Activated T-cell treated with anti-CD3 and anti-CD28 coated beads, Interleukin-2, amount 50 U/mL, for 24 hours (primary cell): Measurements from ENCODE around the gene CRACR2A.

Experiments
- DNase-seq: peaks from one replicate; pipeline ENCODE4 v3.0.0-alpha.2; 2020
- H3K27ac Mint-ChIP-seq: 2 replicates; pipeline ENCODE4 v1.8.0; 2020; ENCODE audit warnings: mild to moderate bottlenecking, mixed read lengths
- H3K27me3 Mint-ChIP-seq: 2 replicates; pipeline ENCODE4 v1.8.0; 2020; ENCODE audit warnings: mixed read lengths
- H3K36me3 Mint-ChIP-seq: 2 replicates; pipeline ENCODE4 v1.8.0; 2020; ENCODE audit warnings: low read depth, mixed read lengths
- H3K4me1 Mint-ChIP-seq: 2 replicates; pipeline ENCODE4 v1.8.0; 2020; ENCODE audit warnings: low read depth, mixed read lengths
- H3K4me3 Mint-ChIP-seq: 2 replicates; pipeline ENCODE4 v1.8.0; 2020; ENCODE audit warnings: mild to moderate bottlenecking, moderate library complexity, mixed read lengths
- H3K9me3 Mint-ChIP-seq: 2 replicates; pipeline ENCODE4 v1.8.0; 2020; ENCODE audit warnings: mixed read lengths

Gene CRACR2A

GRCh38 chr12:3768911-3769447 is 16.1 kb upstream of the CRACR2A start:
- Mint-ChIP-seq H3K4me1 (peaks cover 11% of the 10 kb centered on the region), H3K27ac (no peak overlapping the region), H3K4me3 (no peak overlapping the region), H3K27me3 (no peaks in the 10 kb centered on the region), H3K36me3 (no peaks in the 10 kb centered on the region), H3K9me3 (no peaks in the 10 kb centered on the region)
- no peak for DNase-seq

- Mint-ChIP-seq H3K36me3 (peaks cover 36% of the 10 kb centered on the region), H3K27me3 (no peaks in the 10 kb centered on the region), H3K4me3 (no peak overlapping the region), H3K9me3 (no peaks in the 10 kb centered on the region), H3K4me1 (peaks cover 10% of the 10 kb centered on the region), H3K27ac (no peak overlapping the region)
- DNase-seq, result no peak
Observed at GRCh38 chr12:3761116-3761735, 8.3 kb upstream of the CRACR2A start.

- Mint-ChIP-seq H3K27ac (no peak overlapping the region), H3K36me3 (peaks cover 36% of the 10 kb centered on the region), H3K4me3 (no peak overlapping the region), H3K9me3 (no peaks in the 10 kb centered on the region), H3K27me3 (no peaks in the 10 kb centered on the region), H3K4me1 (peaks cover 14% of the 10 kb centered on the region)
- DNase-seq, result no peak
Observed at GRCh38 chr12:3759878-3760277, 7.0 kb upstream of the CRACR2A start.

GRCh38 chr12:3757261-3757660 is 4.4 kb upstream of the CRACR2A start:
- DNase-seq, result no peak
- Mint-ChIP-seq H3K27ac (no peak overlapping the region), H3K27me3 (no peaks in the 10 kb centered on the region), H3K4me3 (no peak overlapping the region), H3K9me3 (no peaks in the 10 kb centered on the region), H3K36me3 (peaks cover 48% of the 10 kb centered on the region), H3K4me1 (peaks cover 22% of the 10 kb centered on the region)

GRCh38 chr12:3755898-3756297 is 3.0 kb upstream of the CRACR2A start:
- Mint-ChIP-seq H3K9me3 (no peaks in the 10 kb centered on the region), H3K4me1 (peaks cover 35% of the 10 kb centered on the region), H3K27ac (no peak overlapping the region), H3K36me3 (peaks cover 59% of the 10 kb centered on the region), H3K4me3 (no peak overlapping the region), H3K27me3 (no peaks in the 10 kb centered on the region)
- DNase-seq, result no peak

GRCh38 chr12:3753544-3754284 is 805 bp upstream of the CRACR2A start:
- peak; percentile 50 for DNase-seq
- H3K27ac Mint-ChIP-seq, result peak overlapping the region; percentile 96
- peak overlapping the region; percentile 95 for H3K4me3 Mint-ChIP-seq
- H3K27me3 Mint-ChIP-seq, result no peaks in the 10 kb centered on the region
- H3K4me1 Mint-ChIP-seq, result peaks cover 52% of the 10 kb centered on the region
- no peaks in the 10 kb centered on the region for H3K9me3 Mint-ChIP-seq
- peaks cover 61% of the 10 kb centered on the region for H3K36me3 Mint-ChIP-seq

GRCh38 chr12:3752096-3752709 is 706 bp downstream of the CRACR2A start:
- Mint-ChIP-seq H3K4me3 (peak overlapping the region; percentile 95), H3K36me3 (peaks cover 59% of the 10 kb centered on the region), H3K9me3 (no peaks in the 10 kb centered on the region), H3K4me1 (peaks cover 65% of the 10 kb centered on the region), H3K27ac (peak overlapping the region; percentile 96), H3K27me3 (no peaks in the 10 kb centered on the region)
- peak; percentile 79 for DNase-seq

- Mint-ChIP-seq H3K27me3 (no peaks in the 10 kb centered on the region), H3K4me3 (peak overlapping the region; percentile 95), H3K36me3 (peaks cover 60% of the 10 kb centered on the region), H3K4me1 (peaks cover 70% of the 10 kb centered on the region), H3K27ac (peak overlapping the region; percentile 96), H3K9me3 (no peaks in the 10 kb centered on the region)
- DNase-seq, result peak; percentile 51
Observed at GRCh38 chr12:3751151-3752095, 1.5 kb downstream of the CRACR2A start.

GRCh38 chr12:3750616-3751015 is 2.3 kb downstream of the CRACR2A start:
- H3K27me3 Mint-ChIP-seq, result no peaks in the 10 kb centered on the region
- no peaks in the 10 kb centered on the region for H3K9me3 Mint-ChIP-seq
- H3K36me3 Mint-ChIP-seq, result peaks cover 67% of the 10 kb centered on the region
- DNase-seq, result no peak
- peaks cover 75% of the 10 kb centered on the region for H3K4me1 Mint-ChIP-seq
- H3K4me3 Mint-ChIP-seq, result peak overlapping the region; percentile 95
- peak overlapping the region; percentile 96 for H3K27ac Mint-ChIP-seq

- H3K4me1 Mint-ChIP-seq, result peaks cover 76% of the 10 kb centered on the region
- no peaks in the 10 kb centered on the region for H3K27me3 Mint-ChIP-seq
- H3K27ac Mint-ChIP-seq, result peak overlapping the region; percentile 57
- H3K4me3 Mint-ChIP-seq, result no peak overlapping the region
- H3K9me3 Mint-ChIP-seq, result no peaks in the 10 kb centered on the region
- no peak for DNase-seq
- H3K36me3 Mint-ChIP-seq, result peaks cover 82% of the 10 kb centered on the region
Observed at GRCh38 chr12:3748620-3749019, 4.3 kb downstream of the CRACR2A start.

- H3K27ac Mint-ChIP-seq, result peak overlapping the region; percentile 57
- H3K4me1 Mint-ChIP-seq, result peaks cover 78% of the 10 kb centered on the region
- H3K27me3 Mint-ChIP-seq, result no peaks in the 10 kb centered on the region
- H3K4me3 Mint-ChIP-seq, result no peak overlapping the region
- peaks cover 82% of the 10 kb centered on the region for H3K36me3 Mint-ChIP-seq
- no peaks in the 10 kb centered on the region for H3K9me3 Mint-ChIP-seq
- no peak for DNase-seq
Observed at GRCh38 chr12:3747976-3748619, 4.8 kb downstream of the CRACR2A start.

GRCh38 chr12:3747543-3747942 is 5.4 kb downstream of the CRACR2A start:
- Mint-ChIP-seq H3K27ac (peak overlapping the region; percentile 76), H3K4me3 (no peak overlapping the region), H3K4me1 (peaks cover 81% of the 10 kb centered on the region), H3K9me3 (no peaks in the 10 kb centered on the region), H3K27me3 (no peaks in the 10 kb centered on the region), H3K36me3 (peaks cover 86% of the 10 kb centered on the region)
- DNase-seq, result no peak

GRCh38 chr12:3746758-3747157 is 6.2 kb downstream of the CRACR2A start:
- Mint-ChIP-seq H3K36me3 (peaks cover 86% of the 10 kb centered on the region), H3K4me1 (peaks cover 74% of the 10 kb centered on the region), H3K4me3 (no peak overlapping the region), H3K27me3 (no peaks in the 10 kb centered on the region), H3K9me3 (no peaks in the 10 kb centered on the region), H3K27ac (peak overlapping the region; percentile 76)
- DNase-seq, result no peak

GRCh38 chr12:3745152-3745551 is 7.8 kb downstream of the CRACR2A start:
- Mint-ChIP-seq H3K36me3 (peaks cover 83% of the 10 kb centered on the region), H3K4me3 (no peak overlapping the region), H3K27me3 (no peaks in the 10 kb centered on the region), H3K27ac (peak overlapping the region; percentile 83), H3K9me3 (no peaks in the 10 kb centered on the region), H3K4me1 (peaks cover 59% of the 10 kb centered on the region)
- DNase-seq, result no peak
